Loucy (cell line): ENCODE measurements around the gene RTP2.

ENCODE experiments used
- H2AFZ ChIP-seq: fragments of 200-600 bp; sonication (generic); 2 replicates; pipeline ENCODE4 v1.6.0; 2016; ENCODE audit warnings: antibody characterized with exemption, mild to moderate bottlenecking, low read length, moderate library complexity
- H3F3A ChIP-seq: fragments of 200-600 bp; 2 replicates; pipeline ENCODE4 v1.6.0; 2016; ENCODE audit warnings: antibody characterized with exemption, low read depth, mild to moderate bottlenecking
- H3K27me3 ChIP-seq: fragments of 200-600 bp; sonication (generic); 2 replicates; pipeline ENCODE4 v1.6.1; 2014; ENCODE audit warnings: low read length, mild to moderate bottlenecking; ENCODE audit not compliant: insufficient read depth, poor library complexity, severe bottlenecking
- H3K36me3 ChIP-seq: fragments of 200-600 bp; sonication (generic); 2 replicates; pipeline ENCODE4 v1.6.1; 2016; ENCODE audit warnings: low read length; ENCODE audit not compliant: insufficient read depth
- H3K4me1 ChIP-seq: fragments of 200-600 bp; sonication (generic); 2 replicates; pipeline ENCODE4 v1.5.1; 2014; ENCODE audit warnings: low read length, mild to moderate bottlenecking; ENCODE audit not compliant: insufficient read depth, poor library complexity, severe bottlenecking
- H3K4me2 ChIP-seq: fragments of 200-600 bp; sonication (generic); 2 replicates; pipeline ENCODE4 v1.6.0; 2014; ENCODE audit warnings: antibody characterized with exemption, low read length, low read depth, mild to moderate bottlenecking; ENCODE audit not compliant: poor library complexity, severe bottlenecking
- H3K4me3 ChIP-seq: fragments of 200-600 bp; sonication (generic); 2 replicates; pipeline ENCODE4 v1.5.1; 2014; ENCODE audit warnings: low read length, mild to moderate bottlenecking, mixed read lengths; ENCODE audit not compliant: poor library complexity, severe bottlenecking
- H3K79me2 ChIP-seq: fragments of 200-600 bp; sonication (generic); 2 replicates; pipeline ENCODE4 v1.6.1; 2014; ENCODE audit warnings: low read length; ENCODE audit not compliant: insufficient read depth
- H3K9ac ChIP-seq: fragments of 200-600 bp; sonication (generic); 2 replicates; pipeline ENCODE4 v1.6.0; 2014; ENCODE audit warnings: mild to moderate bottlenecking, low read depth, low read length, moderate library complexity; ENCODE audit not compliant: poor library complexity, severe bottlenecking
- H3K9me2 ChIP-seq: fragments of 200-600 bp; sonication (generic); replicated peaks from 2 replicates; pipeline ENCODE4 v1.6.1; 2016; ENCODE audit warnings: low read depth, low read length, mixed read lengths
- H3K9me3 ChIP-seq: fragments of 200-600 bp; sonication (generic); 2 replicates; pipeline ENCODE4 v1.6.1; 2014; ENCODE audit warnings: mild to moderate bottlenecking, antibody characterized with exemption, low read length, low read depth; ENCODE audit not compliant: insufficient read depth
- H4K20me1 ChIP-seq: fragments of 200-600 bp; sonication (generic); 2 replicates; pipeline ENCODE4 v1.6.0; 2014; ENCODE audit warnings: antibody characterized with exemption, low read length, mild to moderate bottlenecking; ENCODE audit not compliant: insufficient read depth, poor library complexity, severe bottlenecking
- CTCF ChIP-seq: fragments of 200-600 bp; sonication (generic); conservative IDR thresholded peaks from 2 replicates; pipeline ENCODE4 v1.5.1; 2014; ENCODE audit warnings: mild to moderate bottlenecking, antibody characterized with exemption, low read length
- EZH2phosphoT487 ChIP-seq: fragments of 200-600 bp; IDR thresholded peaks from 2 replicates; pipeline ENCODE4 v1.6.1; 2018; ENCODE audit warnings: antibody characterized with exemption, mild to moderate bottlenecking, moderate library complexity, borderline replicate concordance

RTP2 gene

DNA sequence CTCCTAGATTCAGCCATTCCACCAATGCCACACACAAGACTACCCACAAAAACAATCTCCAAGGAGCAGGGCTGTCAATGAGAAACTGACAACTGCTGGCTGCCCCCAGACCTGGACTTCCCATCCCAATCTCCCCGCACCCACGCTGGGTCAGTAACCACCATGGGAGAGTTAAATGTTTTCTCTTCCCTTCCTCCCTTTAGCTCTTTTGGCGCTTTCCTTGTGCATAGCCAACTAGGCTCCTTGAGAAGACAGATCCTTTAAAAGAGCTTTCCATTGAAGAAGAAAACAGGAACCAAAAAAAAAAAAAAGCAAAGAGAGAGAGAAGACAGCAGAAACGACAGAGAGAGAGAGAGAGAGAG, 34.6 kb upstream of the RTP2 start:
- no peaks in the 10 kb centered on the region for H3F3A ChIP-seq
- peaks cover 84% of the 10 kb centered on the region for H3K79me2 ChIP-seq
- no peaks in the 10 kb centered on the region for H3K27me3 ChIP-seq
- no peak for TF ChIP-seq CTCF
- no peak for TF ChIP-seq EZH2phosphoT487
- peak overlapping the region; percentile 96 for H3K4me3 ChIP-seq
- H4K20me1 ChIP-seq, result peaks cover 69% of the 10 kb centered on the region
- no peaks in the 10 kb centered on the region for H3K9me3 ChIP-seq
- H3K4me2 ChIP-seq, result peak overlapping the region; percentile 94
- peaks cover 54% of the 10 kb centered on the region for H3K4me1 ChIP-seq
- peaks cover 30% of the 10 kb centered on the region for H3K36me3 ChIP-seq
- H3K9ac ChIP-seq, result no peak overlapping the region
- H3K9me2 ChIP-seq, result no peaks in the 10 kb centered on the region
- H2AFZ ChIP-seq, result no peak overlapping the region

DNA sequence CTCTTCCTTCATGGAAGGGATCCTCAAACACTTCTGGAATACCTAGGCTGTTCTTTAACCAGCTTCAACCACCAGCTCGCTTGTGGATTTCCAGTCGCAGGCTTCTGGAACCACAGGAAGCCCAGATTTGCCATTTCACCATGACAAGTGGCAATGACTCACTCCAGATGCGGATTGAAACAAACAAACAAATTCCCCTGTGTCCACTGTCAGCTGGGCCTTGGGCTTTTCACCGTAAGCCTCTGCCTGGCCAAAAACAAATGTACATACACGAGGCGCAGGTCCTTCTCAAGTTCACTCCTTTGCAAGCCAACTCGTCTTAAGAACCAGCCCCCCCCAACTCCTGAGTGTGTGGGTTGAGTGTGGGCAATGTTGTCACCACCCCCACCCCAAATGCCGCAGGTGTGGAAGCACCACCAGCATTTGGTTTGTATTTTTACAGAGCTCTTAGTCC, 34.1 kb upstream of the RTP2 start:
- Histone ChIP-seq H2AFZ (no peak overlapping the region), H4K20me1 (peaks cover 64% of the 10 kb centered on the region), H3K4me3 (no peak overlapping the region), H3K4me1 (peaks cover 54% of the 10 kb centered on the region), H3K9me3 (no peaks in the 10 kb centered on the region), H3K9me2 (no peaks in the 10 kb centered on the region), H3K9ac (no peak overlapping the region), H3K36me3 (peaks cover 35% of the 10 kb centered on the region), H3K4me2 (peak overlapping the region; percentile 94), H3K27me3 (no peaks in the 10 kb centered on the region), H3K79me2 (peaks cover 79% of the 10 kb centered on the region), H3F3A (no peaks in the 10 kb centered on the region)
- TF ChIP-seq CTCF, result no peak
- no peak for TF ChIP-seq EZH2phosphoT487

DNA sequence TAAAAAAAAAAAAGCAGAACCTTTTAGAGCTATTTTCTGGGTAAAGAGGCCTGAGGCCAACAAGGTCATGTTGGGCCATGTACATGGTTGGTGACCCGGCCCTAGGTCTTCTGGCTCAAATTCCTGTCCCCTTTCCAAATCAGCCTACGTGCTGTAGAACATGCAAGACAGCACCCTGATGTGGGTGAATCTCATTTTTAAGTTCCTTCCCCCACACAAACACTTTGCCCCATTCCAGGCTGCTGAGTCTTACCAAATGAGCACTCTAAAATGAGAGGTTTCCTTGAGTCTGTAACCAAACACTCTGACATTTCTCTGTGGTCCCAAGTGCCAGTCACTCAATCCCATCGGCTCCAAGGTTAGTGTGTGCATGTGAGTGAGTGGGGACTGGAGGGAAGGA, 33.5 kb upstream of the RTP2 start:
- H2AFZ ChIP-seq, result no peak overlapping the region
- H3K9me3 ChIP-seq, result no peaks in the 10 kb centered on the region
- peaks cover 60% of the 10 kb centered on the region for H4K20me1 ChIP-seq
- TF ChIP-seq CTCF (no peak), EZH2phosphoT487 (no peak)
- no peaks in the 10 kb centered on the region for H3K27me3 ChIP-seq
- peak overlapping the region; percentile 94 for H3K4me2 ChIP-seq
- no peaks in the 10 kb centered on the region for H3K9me2 ChIP-seq
- peaks cover 55% of the 10 kb centered on the region for H3K4me1 ChIP-seq
- H3K4me3 ChIP-seq, result no peak overlapping the region
- H3K36me3 ChIP-seq, result peaks cover 41% of the 10 kb centered on the region
- no peak overlapping the region for H3K9ac ChIP-seq
- peaks cover 73% of the 10 kb centered on the region for H3K79me2 ChIP-seq
- H3F3A ChIP-seq, result no peaks in the 10 kb centered on the region
